ENCODE results near the gene SEC24D.
"Not testable (repeated sequence)": the region's sequence is repeated elsewhere in the genome, so short reads cannot be mapped to it uniquely, and the experiment has no call there.

The SEC24D gene

DNA sequence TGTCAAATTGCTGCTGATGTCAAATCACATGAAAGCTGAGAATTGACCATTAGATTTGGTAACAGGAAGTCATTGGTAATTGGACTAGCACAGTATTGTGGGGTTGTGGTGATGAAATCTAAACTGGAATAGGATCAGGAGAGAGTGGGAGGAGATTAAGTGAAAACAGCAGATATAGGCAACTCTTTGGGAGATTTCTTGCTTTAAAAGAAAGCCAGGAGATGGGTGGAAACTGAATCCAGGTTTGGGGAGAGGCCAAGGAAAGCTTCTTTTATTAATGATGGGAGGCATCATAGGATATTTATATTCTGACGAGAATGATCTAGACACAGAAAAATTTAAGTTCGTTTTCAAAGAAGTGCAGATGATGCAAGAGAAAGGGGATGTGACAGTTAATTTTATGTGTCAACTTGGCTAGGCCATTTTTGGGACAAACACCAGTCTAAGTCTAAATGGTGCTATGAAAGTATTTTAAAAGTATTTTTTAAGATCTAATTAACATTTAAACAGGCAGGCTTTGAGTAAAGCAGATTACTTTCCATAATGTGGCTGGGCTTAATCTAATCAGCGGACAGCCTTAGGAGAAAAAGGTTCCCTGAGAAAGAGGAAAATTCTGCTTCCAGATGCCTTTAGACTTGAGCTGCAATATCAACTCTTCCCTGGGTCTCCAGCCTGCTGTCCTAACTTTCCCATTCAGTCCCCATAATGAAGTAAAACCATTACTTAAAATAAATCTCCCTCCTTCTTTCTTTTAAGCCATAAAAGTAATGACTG is 24.7 kb downstream of the SEC24D start:
- no peak for DNase-seq

DNA sequence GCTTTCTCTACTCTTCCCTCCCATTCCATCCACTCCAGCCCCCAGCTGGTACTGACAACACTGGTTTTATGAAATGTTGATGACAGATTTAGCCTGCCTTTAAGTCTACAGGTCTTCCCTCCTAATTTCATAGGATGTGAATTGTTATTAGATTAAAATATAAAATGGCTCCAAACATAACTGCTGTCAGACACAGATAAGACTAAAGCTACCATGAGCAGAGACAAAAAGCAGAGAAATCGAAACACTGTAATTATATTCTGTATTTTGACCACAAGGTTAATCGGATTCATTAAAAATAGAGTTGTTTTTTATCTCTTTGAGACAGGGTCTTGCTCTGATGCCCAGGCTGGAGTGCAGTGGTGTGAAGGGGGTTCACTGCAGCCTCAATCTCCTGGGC is 28.3 kb downstream of the SEC24D start:
- no peak for DNase-seq

DNA sequence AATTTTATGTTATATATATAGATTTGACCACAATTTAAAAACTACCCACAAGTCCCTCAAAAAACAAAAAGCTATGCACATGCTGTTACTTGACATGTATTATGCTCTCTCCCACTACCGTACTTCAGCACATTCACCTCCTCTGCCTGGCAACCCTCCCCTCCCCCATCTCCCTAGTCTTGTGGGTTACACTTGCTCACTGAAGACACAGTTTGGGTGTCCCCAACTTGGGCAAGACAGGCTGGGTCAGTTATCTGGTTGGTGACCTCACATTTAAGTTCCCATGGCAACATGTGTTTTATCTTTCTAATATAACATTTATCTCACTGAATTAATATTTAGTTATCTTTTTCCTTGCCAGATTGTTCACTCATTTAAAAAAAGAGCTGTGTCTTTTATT is 32.7 kb downstream of the SEC24D start:
- no peak for DNase-seq

GRCh38 chr4:118801895-118802575 is 33.9 kb downstream of the SEC24D start:
- DNase-seq: no peak

- no peak for DNase-seq
Observed at GRCh38 chr4:118799231-118799942, 36.5 kb downstream of the SEC24D start.

GRCh38 chr4:118798658-118799057 is 37.3 kb downstream of the SEC24D start:
- no peak for DNase-seq

- no peak for DNase-seq
Observed at GRCh38 chr4:118797558-118798142, 38.3 kb downstream of the SEC24D start.

DNA sequence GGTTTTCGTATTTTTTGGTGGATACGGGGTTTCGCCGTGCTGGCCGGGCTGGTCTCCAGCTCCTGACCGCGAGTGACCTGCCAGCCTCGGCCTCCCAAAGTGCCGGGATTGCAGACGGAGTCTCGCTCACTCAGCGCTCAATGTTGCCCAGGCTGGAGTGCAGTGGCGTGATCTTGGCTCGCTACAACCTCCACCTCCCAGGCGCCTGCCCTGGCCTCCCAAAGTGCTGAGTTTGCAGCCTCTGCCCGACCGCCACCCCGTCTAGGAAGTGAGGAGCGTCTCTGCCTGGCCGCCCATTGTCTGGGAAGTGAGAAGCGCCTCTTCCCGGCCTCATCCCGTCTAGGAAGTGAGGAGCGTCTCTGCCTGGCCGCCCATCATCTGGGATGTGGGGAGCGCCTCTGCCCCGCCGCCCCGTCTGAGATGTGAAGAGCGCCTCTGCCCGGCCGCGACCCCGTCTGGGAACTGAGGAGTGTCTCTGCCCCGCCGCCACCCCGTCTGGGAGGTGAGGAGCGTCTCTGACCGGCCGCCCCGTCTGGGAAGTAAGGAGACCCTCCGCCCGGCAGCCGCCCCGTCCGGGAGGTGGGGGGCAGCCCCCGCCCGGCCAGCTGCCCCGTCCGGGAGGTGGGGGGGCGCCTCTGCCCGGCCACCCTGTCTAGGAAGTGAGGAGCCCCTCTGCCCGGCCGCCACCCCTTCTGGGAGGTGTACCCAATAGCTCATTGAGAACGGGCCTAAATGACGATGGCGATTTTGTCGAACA is 44.1 kb downstream of the SEC24D start:
- not testable (repeated sequence) for DNase-seq

DNA sequence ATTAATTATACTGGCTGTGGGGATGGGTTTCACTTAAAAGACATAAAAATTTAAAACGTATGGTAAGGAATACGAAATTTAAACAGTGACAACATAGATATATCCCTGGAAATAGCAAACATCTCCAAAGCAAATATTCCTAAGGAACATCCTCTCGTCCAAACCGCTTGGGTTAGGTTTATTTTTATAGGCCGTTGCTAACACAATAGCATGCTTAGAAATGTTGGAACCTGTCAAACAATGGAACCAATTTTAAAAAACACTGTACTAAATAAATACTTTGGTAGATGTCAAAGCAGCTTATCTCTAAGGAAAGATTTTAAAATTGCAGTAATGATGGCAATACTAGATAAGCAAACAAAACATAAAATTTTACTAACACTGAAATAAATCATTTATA is 45.4 kb downstream of the SEC24D start:
- DNase-seq: no peak

GRCh38 chr4:118788911-118789310 is 47.0 kb downstream of the SEC24D start:
- DNase-seq: no peak

DNA sequence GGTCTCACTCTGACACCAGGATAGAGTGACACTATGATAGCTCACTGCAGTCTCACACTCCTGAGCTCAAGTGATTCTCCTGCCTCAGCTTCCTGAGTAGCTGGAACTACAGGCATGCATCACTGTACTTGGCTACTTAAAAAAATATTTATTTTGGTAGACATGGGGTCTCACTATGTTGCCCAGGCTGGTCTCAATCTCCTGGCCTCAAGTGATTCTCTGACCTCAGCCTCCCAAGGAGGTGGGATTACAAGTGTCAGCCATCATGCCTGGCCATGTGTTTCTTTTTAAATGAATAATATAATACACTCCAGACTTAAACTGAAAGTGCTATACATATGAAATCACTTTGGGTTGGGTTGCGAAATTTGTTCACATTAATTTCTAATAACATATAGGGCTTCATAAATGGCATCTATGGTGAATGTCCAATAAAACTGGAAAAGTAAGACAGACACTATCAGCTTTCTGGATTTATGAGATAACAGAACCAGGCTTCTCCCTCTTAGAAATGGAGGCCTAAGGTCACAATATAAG is 48.0 kb downstream of the SEC24D start:
- no peak for DNase-seq

DNA sequence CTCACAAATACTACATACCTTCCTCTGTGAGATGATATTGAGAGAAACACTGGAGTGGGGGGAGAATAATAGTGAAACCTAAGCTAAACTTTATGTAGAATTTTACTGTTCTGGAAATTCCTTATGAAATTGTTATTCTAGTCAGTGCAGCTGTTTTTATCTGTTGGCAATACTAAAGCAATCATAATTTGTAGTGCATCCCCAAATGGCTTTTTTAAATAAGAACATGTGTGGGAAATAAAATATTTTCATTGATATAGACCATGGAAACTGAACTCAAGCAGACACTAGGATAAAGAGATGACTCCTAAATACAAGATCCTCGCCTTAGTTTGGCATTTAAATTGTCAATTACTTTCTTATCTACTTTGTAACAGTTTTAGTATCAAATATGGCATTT is 51.1 kb downstream of the SEC24D start:
- no peak for DNase-seq

GRCh38 chr4:118783887-118784286 is 52.0 kb downstream of the SEC24D start:
- DNase-seq: no peak

DNA sequence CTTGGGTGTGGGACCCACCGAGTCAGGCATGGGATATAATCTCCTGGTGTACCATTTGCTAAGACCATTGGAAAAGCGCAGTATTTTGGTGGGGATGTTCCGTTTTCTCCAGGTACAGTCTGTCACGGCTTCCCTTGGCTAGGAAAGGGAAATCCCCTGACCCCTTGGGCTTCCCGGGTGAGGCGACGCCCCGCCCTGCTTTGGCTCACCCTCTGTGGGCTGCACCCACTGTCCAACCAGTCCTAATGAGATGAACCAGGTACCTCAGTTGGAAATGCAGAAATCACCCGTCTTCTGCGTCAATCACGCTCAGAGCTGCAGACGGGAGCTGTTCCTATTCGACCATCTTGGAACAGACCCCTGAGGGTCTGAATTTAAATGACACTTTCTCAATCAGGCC is 53.0 kb downstream of the SEC24D start:
- not testable (repeated sequence) for DNase-seq

- DNase-seq: not testable (repeated sequence)
Observed at GRCh38 chr4:118777649-118778048, 58.3 kb downstream of the SEC24D start.

- DNase-seq: not testable (repeated sequence)
Observed at GRCh38 chr4:118776955-118777640, 58.8 kb downstream of the SEC24D start.

DNA sequence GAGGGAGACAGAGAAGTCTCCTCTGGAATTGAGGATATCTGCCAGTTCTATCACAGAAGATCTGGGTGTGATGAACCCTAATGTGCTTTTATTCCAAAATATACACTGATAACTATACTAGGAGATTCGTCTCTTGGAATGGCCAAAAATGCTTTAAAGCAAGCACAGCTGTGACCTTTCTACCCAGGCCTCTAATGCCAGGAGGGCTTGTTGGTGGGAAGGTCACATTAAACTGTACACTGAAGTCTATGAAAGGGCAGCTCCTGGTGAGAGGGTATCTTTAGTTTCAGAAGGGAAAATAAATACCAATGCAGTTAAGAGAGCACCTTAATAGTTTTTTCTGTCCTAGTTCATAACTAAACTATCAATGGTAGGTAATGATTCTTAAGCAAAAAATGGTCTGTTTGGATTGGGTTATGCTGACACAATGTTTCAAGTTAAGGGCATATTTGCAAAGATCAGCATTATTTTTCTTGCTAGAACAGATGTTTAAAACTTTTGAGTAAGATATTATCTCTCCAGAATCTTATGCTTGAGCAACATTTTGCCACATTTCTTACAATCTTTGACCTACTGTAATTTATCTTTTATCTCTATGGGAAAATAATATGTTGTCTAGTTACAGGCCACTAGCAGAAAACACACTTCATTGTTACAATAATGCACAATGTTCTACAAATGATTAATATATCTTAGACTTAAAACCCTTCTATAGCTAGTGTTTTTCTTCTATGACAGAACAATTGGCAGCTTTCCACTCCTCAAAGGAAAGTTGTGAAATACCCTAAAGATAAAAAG is 59.6 kb downstream of the SEC24D start:
- no peak for DNase-seq

GRCh38 chr4:118775405-118775804 is 60.5 kb downstream of the SEC24D start:
- no peak for DNase-seq

DNA sequence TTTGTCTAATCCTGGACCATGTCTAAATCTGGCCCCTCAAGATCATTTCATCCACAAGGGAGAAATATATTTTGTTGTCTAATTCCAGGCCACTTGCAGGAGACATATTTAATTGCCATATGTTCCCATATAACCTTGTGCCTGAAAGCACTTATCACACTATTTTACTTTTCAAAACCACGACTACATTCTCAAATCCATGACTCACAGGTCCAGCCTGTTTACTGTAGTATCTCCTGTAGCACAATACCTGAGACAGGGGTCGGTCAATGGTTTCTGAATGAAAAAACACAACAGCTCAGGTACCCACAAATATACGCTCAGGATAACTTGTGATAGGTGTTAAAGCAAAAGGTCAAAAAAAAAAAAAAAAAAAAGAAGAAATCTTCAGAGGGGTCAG is 60.9 kb downstream of the SEC24D start:
- DNase-seq: no peak

DNA sequence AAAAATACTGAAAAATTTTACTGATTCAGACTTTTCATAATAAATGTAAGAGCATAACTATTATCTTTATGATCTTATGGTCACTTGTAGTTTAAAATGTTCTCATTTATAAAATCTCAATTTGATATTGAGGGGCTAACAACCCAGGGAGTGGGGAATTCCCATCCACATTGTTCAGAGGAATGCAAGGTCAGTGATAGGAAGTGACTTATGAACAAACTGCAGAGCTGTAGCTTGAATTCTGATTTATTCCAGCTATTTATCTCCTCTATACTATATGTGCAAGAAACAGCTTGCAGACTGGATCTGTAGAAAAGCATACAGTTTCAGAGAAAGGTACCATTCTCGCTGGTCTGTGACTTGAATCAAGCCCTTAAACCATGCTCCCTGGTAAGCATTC is 61.6 kb downstream of the SEC24D start:
- DNase-seq: no peak

GRCh38 chr4:118773429-118773792 is 62.5 kb downstream of the SEC24D start:
- DNase-seq: no peak

Measured in midbrain (tissue), 1 donor.